Endothelial cell of umbilical vein (primary cell): ENCODE measurements around the gene NAP1L4. TPM values are rescaled to one million over a fixed set of nuclear protein-coding genes. Genes with fewer than 3 reads are reported as not detected.

Experiments
- BruUV-seq: library from RNA; stranded (reverse); fragments of 400-500 nt; replicated peaks from 2 replicates; lab custom pipeline; 2021; lab: Mats Ljungman, UMichigan
- CTCF ChIA-PET: fragments of 300-600, 350-600 bp; sonication (Branson Sonifier 250); formaldehyde crosslinking; loops from one replicate; lab custom pipeline; 2021; ENCODE audit warnings: antibody characterized with exemption, inconsistent platforms; lab: Charles Lee
- POLR2A ChIA-PET: fragments of 300-600, 350-600 bp; sonication (Branson Sonifier 250); formaldehyde crosslinking; loops from one replicate; lab custom pipeline; 2021; ENCODE audit warnings: antibody characterized with exemption, inconsistent platforms; lab: Charles Lee
- DNase-seq: peaks from one replicate; pipeline ENCODE4 v3.0.0-alpha.2; 2011; ENCODE audit warnings: low read depth, low spot score
- FAIRE-seq: peaks from 2 replicates; lab custom pipeline; 2011; peaks lifted over from hg19 to GRCh38; lab: Jason Lieb, UNC
- H2AFZ ChIP-seq: 2 replicates; pipeline ENCODE4 v1.6.0; 2012; ENCODE audit warnings: low read depth, low read length, control low read depth, inconsistent platforms
- H3K27ac ChIP-seq: 2 replicates; pipeline ENCODE4 v1.5.1; 2011; ENCODE audit warnings: low read depth, mild to moderate bottlenecking, control low read depth, low read length, moderate library complexity; ENCODE audit not compliant: insufficient read depth
- H3K27me3 ChIP-seq, 2 experiments: 2 replicates each; pipeline versions ENCODE4 v1.6.0 to v1.6.1; 2011; ENCODE audit warnings: low read length in 2 of 2, mixed read lengths in 1 of 2; ENCODE audit not compliant: control insufficient read depth in 2 of 2, insufficient read depth in 2 of 2
- H3K36me3 ChIP-seq, 2 experiments: 2 replicates in 1 of 2; 3 replicates in 1 of 2; pipeline ENCODE4 v1.5.1; 2011; ENCODE audit warnings: low read length in 2 of 2, mild to moderate bottlenecking in 1 of 2, moderate library complexity in 1 of 2; ENCODE audit not compliant: control insufficient read depth in 2 of 2, insufficient read depth in 2 of 2; ENCODE audit errors: extremely low read depth in 1 of 2
- H3K4me1 ChIP-seq: 3 replicates; pipeline ENCODE4 v1.5.1; 2011; ENCODE audit warnings: mild to moderate bottlenecking, low read length; ENCODE audit not compliant: control insufficient read depth, insufficient read depth; ENCODE audit errors: extremely low read depth
- H3K4me2 ChIP-seq: 2 replicates; pipeline ENCODE4 v1.6.1; 2011; ENCODE audit warnings: low read length, control low read depth, mixed read lengths; ENCODE audit not compliant: insufficient read depth
- H3K4me3 ChIP-seq, 3 experiments: fragments of 200-600 bp in 1 of 3; sonication (generic), shearing (Covaris generic) in 1 of 3; replicated peaks in 1 of 3; 2 replicates each; pipeline ENCODE4 v1.5.1; 2011 to 2016; ENCODE audit warnings: control low read depth in 3 of 3, low read length in 3 of 3, mild to moderate bottlenecking in 2 of 3, inconsistent platforms in 1 of 3, low read depth in 1 of 3, moderate library complexity in 1 of 3; ENCODE audit not compliant: insufficient read depth in 1 of 3
- H3K79me2 ChIP-seq: 2 replicates; pipeline ENCODE4 v1.6.0; 2012; ENCODE audit warnings: low read length, inconsistent platforms; ENCODE audit not compliant: control insufficient read depth, insufficient read depth
- H3K9ac ChIP-seq: replicated peaks from 2 replicates; pipeline ENCODE3; 2011; ENCODE audit warnings: low read length, control low read depth; ENCODE audit not compliant: insufficient read depth; ENCODE audit errors: extremely low read depth
- H3K9me1 ChIP-seq: replicated peaks from 3 replicates; pipeline ENCODE4 v1.6.0; 2011; ENCODE audit warnings: mild to moderate bottlenecking, low read length; ENCODE audit not compliant: control insufficient read depth, insufficient read depth; ENCODE audit errors: extremely low read depth
- H3K9me3 ChIP-seq: replicated peaks from 2 replicates; pipeline ENCODE4 v1.5.1; 2012; ENCODE audit warnings: low read length, inconsistent platforms; ENCODE audit not compliant: control insufficient read depth, insufficient read depth
- H4K20me1 ChIP-seq: replicated peaks from 2 replicates; pipeline ENCODE3; 2011; ENCODE audit warnings: mild to moderate bottlenecking, low read length; ENCODE audit not compliant: control insufficient read depth, insufficient read depth; ENCODE audit errors: extremely low read depth
- EZH2 ChIP-seq: IDR thresholded peaks from 2 replicates; pipeline ENCODE4 v1.6.1; 2012; ENCODE audit warnings: borderline replicate concordance, low read depth, mild to moderate bottlenecking, moderate library complexity, low read length, inconsistent platforms; ENCODE audit not compliant: severe bottlenecking
- FOS ChIP-seq: IDR thresholded peaks from 2 replicates; pipeline ENCODE4 v1.6.1; 2011; ENCODE audit warnings: mild to moderate bottlenecking, low read length, moderate library complexity, borderline replicate concordance; ENCODE audit not compliant: insufficient read depth
- GATA2 ChIP-seq: IDR thresholded peaks from 2 replicates; pipeline ENCODE4 v1.7.0; 2011; ENCODE audit warnings: low read depth, mild to moderate bottlenecking, moderate library complexity, mixed read lengths, low read length; ENCODE audit not compliant: insufficient read length, insufficient read depth
- JUN ChIP-seq: IDR thresholded peaks from 2 replicates; pipeline ENCODE4 v1.6.1; 2011; ENCODE audit warnings: borderline replicate concordance, low read depth; ENCODE audit not compliant: insufficient read length, insufficient read depth
- MYC ChIP-seq: IDR thresholded peaks from one replicate; pipeline ENCODE4 v1.6.1; 2011; ENCODE audit warnings: mild to moderate bottlenecking, low read depth, low read length
- POLR2A ChIP-seq: IDR thresholded peaks from 2 replicates; pipeline ENCODE4 v1.6.1; 2012; ENCODE audit warnings: low read depth, mild to moderate bottlenecking, control low read depth, low read length
- POLR2AphosphoS5 ChIP-seq: IDR thresholded peaks from 2 replicates; pipeline ENCODE4 v1.6.1; 2012; ENCODE audit warnings: low read depth, mild to moderate bottlenecking, control low read depth, low read length, moderate library complexity; ENCODE audit not compliant: insufficient read depth
- dilution Hi-C: fragments of 300-500 bp; cut with MboI; formaldehyde crosslinking; loops from one replicate; pipeline ENCODE4 v1.15.0; 2019; ENCODE audit warnings: low sequenced_read_pairs; ENCODE audit not compliant: extremely low pct_ligation_motif_present
- intact Hi-C: fragments of 100-400 bp; cut with micrococcal nuclease; formaldehyde crosslinking; loops from one replicate; pipeline ENCODE4 v1.10.0; 2022
- polyA plus RNA-seq, 4 experiments: library from polyadenylated mRNA; depleted of rRNA in 3 of 4; stranded (reverse) in 3 of 4; unstranded in 1 of 4; fragments of >200 nt; gene quantifications; 2 replicates each; pipeline versions ENCODE4 v1.2.1 to v1.2.3, GENCODE V29; 2011 to 2012; ENCODE audit warnings: missing spikeins in 1 of 4
- total RNA-seq: library from RNA; stranded (reverse); gene quantifications from 2 replicates; pipeline ENCODE4 v1.2.3, GENCODE V29; 2021
- TF ChIP-seq, protein P1 (sequence below), 2 donors: IDR thresholded peaks; 1 replicate in 1 of 2; 2 replicates in 1 of 2; pipeline ENCODE4 v1.5.1; 2011; ENCODE audit warnings: low read length in 2 of 2, mild to moderate bottlenecking in 2 of 2, moderate library complexity in 2 of 2, control low read depth in 1 of 2, inconsistent platforms in 1 of 2, low read depth in 1 of 2; ENCODE audit not compliant: insufficient read depth in 1 of 2; ENCODE audit errors: extremely low read depth in 1 of 2
- TF ChIP-seq, protein P2 (sequence below): IDR thresholded peaks from 2 replicates; pipeline ENCODE4 v1.6.1; 2011; ENCODE audit not compliant: insufficient read depth, insufficient read length

NAP1L4 gene
- total and polyA plus RNA-seq, 2 donors (not counting 3 experiments of a cell fraction or from before 2014, with no cell fraction given), result 100.0 to 177 TPM

DNA sequence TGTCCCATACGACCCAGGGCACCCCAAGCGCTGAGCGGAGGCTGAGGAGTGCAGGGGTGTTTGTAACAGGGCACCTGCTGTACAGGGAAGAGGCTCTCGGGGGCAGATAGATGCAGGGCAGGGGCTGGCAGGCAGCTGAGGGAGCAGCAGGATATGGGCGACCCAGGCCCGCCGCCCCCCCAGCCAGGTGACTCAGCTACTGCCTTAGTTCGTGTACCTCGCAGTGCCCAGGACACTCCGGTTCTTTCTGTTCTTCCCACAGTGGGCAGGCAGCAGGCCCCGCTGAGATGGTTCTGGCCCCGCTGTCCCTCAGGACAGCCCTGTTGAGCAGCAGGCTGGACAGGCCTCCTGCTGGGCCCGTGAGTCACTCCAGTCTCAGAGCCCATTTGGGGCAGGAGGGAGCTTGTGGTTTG, 79.1 kb downstream of the NAP1L4 start:
- no peak overlapping the region for H3K4me3 ChIP-seq
- no peaks in the 10 kb centered on the region for H4K20me1 ChIP-seq
- intact Hi-C loops (no loop called here), dilution Hi-C loops (no loop called here)
- H3K4me2 ChIP-seq, result no peak overlapping the region
- H2AFZ ChIP-seq, result no peak overlapping the region
- H3K36me3 ChIP-seq, result no peaks in the 10 kb centered on the region
- no TSS peak for BruUV-seq
- H3K79me2 ChIP-seq, result no peaks in the 10 kb centered on the region
- H3K9me3 ChIP-seq, result no peaks in the 10 kb centered on the region
- no peak for DNase-seq
- H3K9ac ChIP-seq, result no peak overlapping the region
- H3K9me1 ChIP-seq, result no peaks in the 10 kb centered on the region
- peaks cover 8 to 10% of the 10 kb centered on the region in 2 experiments for H3K27me3 ChIP-seq
- H3K4me1 ChIP-seq, result no peaks in the 10 kb centered on the region
- TF ChIP-seq MYC (no peak), EZH2 (no peak), FOS (no peak), GATA2 (no peak), POLR2A (no peak), JUN (no peak), POLR2AphosphoS5 (no peak)
- TF ChIP-seq, protein P1, sequence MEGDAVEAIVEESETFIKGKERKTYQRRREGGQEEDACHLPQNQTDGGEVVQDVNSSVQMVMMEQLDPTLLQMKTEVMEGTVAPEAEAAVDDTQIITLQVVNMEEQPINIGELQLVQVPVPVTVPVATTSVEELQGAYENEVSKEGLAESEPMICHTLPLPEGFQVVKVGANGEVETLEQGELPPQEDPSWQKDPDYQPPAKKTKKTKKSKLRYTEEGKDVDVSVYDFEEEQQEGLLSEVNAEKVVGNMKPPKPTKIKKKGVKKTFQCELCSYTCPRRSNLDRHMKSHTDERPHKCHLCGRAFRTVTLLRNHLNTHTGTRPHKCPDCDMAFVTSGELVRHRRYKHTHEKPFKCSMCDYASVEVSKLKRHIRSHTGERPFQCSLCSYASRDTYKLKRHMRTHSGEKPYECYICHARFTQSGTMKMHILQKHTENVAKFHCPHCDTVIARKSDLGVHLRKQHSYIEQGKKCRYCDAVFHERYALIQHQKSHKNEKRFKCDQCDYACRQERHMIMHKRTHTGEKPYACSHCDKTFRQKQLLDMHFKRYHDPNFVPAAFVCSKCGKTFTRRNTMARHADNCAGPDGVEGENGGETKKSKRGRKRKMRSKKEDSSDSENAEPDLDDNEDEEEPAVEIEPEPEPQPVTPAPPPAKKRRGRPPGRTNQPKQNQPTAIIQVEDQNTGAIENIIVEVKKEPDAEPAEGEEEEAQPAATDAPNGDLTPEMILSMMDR (IDR thresholded peaks at IDR 0.05; ENCODE audit: extremely low read depth in 1 of 2, insufficient read depth in 1 of 2, low read depth in 1 of 2, low read length in 2 of 2), result no peak
- TF ChIP-seq, protein P2, sequence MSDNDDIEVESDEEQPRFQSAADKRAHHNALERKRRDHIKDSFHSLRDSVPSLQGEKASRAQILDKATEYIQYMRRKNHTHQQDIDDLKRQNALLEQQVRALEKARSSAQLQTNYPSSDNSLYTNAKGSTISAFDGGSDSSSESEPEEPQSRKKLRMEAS, result no peak
- no peak overlapping the region for H3K27ac ChIP-seq
- FAIRE-seq, result no peak
- POLR2A ChIA-PET, result no interaction called here
- CTCF ChIA-PET, result interaction anchor here (1.0 to 1.3 kb wide), 2 partner anchors 17 to 20 kb away, joined by 3 read pairs; partner anchors contain the start of gene PHLDA2
